CD14-positive monocyte (primary cell): Measurements from ENCODE around the gene CHURC1. TPM values are rescaled to one million over a fixed set of nuclear protein-coding genes. Genes with fewer than 3 reads are reported as not detected.
A peak's percentile ranks its signal among the peaks of the same experiment; 100 is the strongest.

ENCODE experiments used
- DNase-seq, 3 donors: peaks; one replicate each; pipeline ENCODE4 v3.0.0-alpha.2; 2011 to 2022
- H2AFZ ChIP-seq: 2 replicates; pipeline ENCODE4 v1.6.0; 2012; ENCODE audit warnings: mild to moderate bottlenecking, low read depth, low read length, inconsistent platforms; ENCODE audit not compliant: insufficient read depth, poor library complexity, severe bottlenecking
- H3K27ac ChIP-seq, 2 donors: 1 replicate in 1 of 2; 2 replicates in 1 of 2; pipeline ENCODE4 v1.5.1; 2012 to 2013; ENCODE audit warnings: low read length in 2 of 2, control low read depth in 1 of 2, inconsistent platforms in 1 of 2, low read depth in 1 of 2, mild to moderate bottlenecking in 1 of 2
- H3K27me3 ChIP-seq, 2 donors: one replicate each; pipeline versions ENCODE4 v1.6.0 to v1.6.1; 2011 to 2013; ENCODE audit warnings: low read length in 2 of 2; ENCODE audit not compliant: control insufficient read depth in 2 of 2, insufficient read depth in 2 of 2
- H3K36me3 ChIP-seq, 2 donors: replicated peaks in 1 of 2; 1 replicate in 1 of 2; 2 replicates in 1 of 2; pipeline versions ENCODE4 v1.5.1 to v1.6.1; 2012 to 2013; ENCODE audit warnings: low read length in 2 of 2, control low read depth in 1 of 2, inconsistent platforms in 1 of 2, mild to moderate bottlenecking in 1 of 2; ENCODE audit not compliant: insufficient read depth in 2 of 2, control insufficient read depth in 1 of 2
- H3K4me1 ChIP-seq, 2 donors: 1 replicate in 1 of 2; 2 replicates in 1 of 2; pipeline versions ENCODE4 v1.5.1 to v1.6.1; 2012 to 2013; ENCODE audit warnings: low read length in 2 of 2, control low read depth in 1 of 2, inconsistent platforms in 1 of 2, mild to moderate bottlenecking in 1 of 2, moderate library complexity in 1 of 2; ENCODE audit not compliant: insufficient read depth in 2 of 2, control insufficient read depth in 1 of 2
- H3K4me2 ChIP-seq: replicated peaks from 2 replicates; pipeline ENCODE3; 2012; ENCODE audit warnings: low read length, moderate library complexity, mild to moderate bottlenecking; ENCODE audit not compliant: poor library complexity, severe bottlenecking; ENCODE audit errors: extremely low read depth
- H3K4me3 ChIP-seq, 3 experiments: fragments of 200-600 bp in 1 of 3; sonication (generic) in 1 of 3; replicated peaks in 1 of 3; 1 replicate in 2 of 3; 2 replicates in 1 of 3; pipeline ENCODE4 v1.5.1; 2011 to 2013; ENCODE audit warnings: low read length in 3 of 3, mild to moderate bottlenecking in 3 of 3, control low read depth in 2 of 3, low read depth in 2 of 3, inconsistent platforms in 1 of 3, moderate library complexity in 1 of 3
- H3K79me2 ChIP-seq: 2 replicates; pipeline ENCODE4 v1.6.0; 2012; ENCODE audit warnings: mild to moderate bottlenecking, control low read depth, inconsistent platforms, low read length, moderate library complexity; ENCODE audit not compliant: insufficient read depth
- H3K9ac ChIP-seq: 2 replicates; pipeline ENCODE4 v1.6.0; 2017; ENCODE audit warnings: low read length, mild to moderate bottlenecking; ENCODE audit not compliant: insufficient read depth, poor library complexity, severe bottlenecking
- H3K9me3 ChIP-seq, 2 donors: replicated peaks in 1 of 2; 1 replicate in 1 of 2; 2 replicates in 1 of 2; pipeline versions ENCODE4 v1.5.1 to v1.6.1; 2012 to 2013; ENCODE audit warnings: low read length in 2 of 2, control low read depth in 1 of 2; ENCODE audit not compliant: control insufficient read depth in 1 of 2, insufficient read depth in 1 of 2
- H4K20me1 ChIP-seq: 2 replicates; pipeline ENCODE4 v1.6.0; 2012; ENCODE audit warnings: mild to moderate bottlenecking, low read length, control low read depth, moderate library complexity; ENCODE audit not compliant: insufficient read depth
- H3K27ac Mint-ChIP-seq, 7 donors: one replicate each; pipeline ENCODE4 v1.8.0; 2020; ENCODE audit warnings: mild to moderate bottlenecking in 7 of 7, mixed read lengths in 7 of 7, moderate library complexity in 6 of 7, inconsistent platforms in 2 of 7
- H3K27me3 Mint-ChIP-seq, 3 donors: one replicate each; pipeline ENCODE4 v1.8.0; 2021 to 2022; ENCODE audit warnings: low read depth in 3 of 3, mild to moderate bottlenecking in 3 of 3, mixed read lengths in 3 of 3, moderate library complexity in 3 of 3, inconsistent platforms in 1 of 3
- H3K36me3 Mint-ChIP-seq, 2 donors: one replicate each; pipeline ENCODE4 v1.8.0; 2020; ENCODE audit warnings: mixed read lengths in 2 of 2, inconsistent platforms in 1 of 2, mild to moderate bottlenecking in 1 of 2
- H3K4me1 Mint-ChIP-seq: one replicate; pipeline ENCODE4 v1.8.0; 2020; ENCODE audit warnings: mild to moderate bottlenecking, mixed read lengths
- H3K4me3 Mint-ChIP-seq, 2 donors: one replicate each; pipeline ENCODE4 v1.8.0; 2020; ENCODE audit warnings: mild to moderate bottlenecking in 2 of 2, mixed read lengths in 2 of 2, moderate library complexity in 1 of 2
- H3K9me3 Mint-ChIP-seq, 7 donors: one replicate each; pipeline ENCODE4 v1.8.0; 2020 to 2022; ENCODE audit warnings: mixed read lengths in 7 of 7, mild to moderate bottlenecking in 6 of 7, moderate library complexity in 6 of 7, inconsistent platforms in 2 of 7
- CTCF ChIP-seq: fragments of 200-600 bp; IDR thresholded peaks from one replicate; pipeline ENCODE4 v1.8.0; 2022; ENCODE audit warnings: antibody characterized with exemption, mild to moderate bottlenecking
- WGBS: methylation state at CpG from one replicate; pipeline ENCODE4 v1.1.5; 2013; ENCODE audit warnings: missing lambda C conversion rate; ENCODE audit not compliant: insufficient coverage; 5-methylcytosine and 5-hydroxymethylcytosine counted together
- intact Hi-C, 2 donors: fragments of 100-400 bp; cut with micrococcal nuclease; formaldehyde crosslinking; loops; one replicate each; pipeline versions ENCODE4 v1.15.0 to v1.15.1; 2023
- polyA plus RNA-seq, 3 donors: library from polyadenylated mRNA; depleted of rRNA in 1 of 3; unstranded in 2 of 3; stranded (reverse) in 1 of 3; fragments of 300-500 nt in 2 of 3; fragments of >200 nt in 1 of 3; fragmentation: Illumina TruSeq in 2 of 3; gene quantifications; 1 replicate in 2 of 3; 2 replicates in 1 of 3; pipeline ENCODE4 v1.2.3, GENCODE V29; 2012 to 2021

Gene CHURC1
- polyA plus RNA-seq, 3 donors: 31.1 to 98.3 (median 81.2) TPM

- no peak overlapping the region for H3K4me3 ChIP-seq
- peaks cover 0 to 3% of the 10 kb centered on the region in 2 donors for H3K4me1 ChIP-seq
- no peak overlapping the region for H2AFZ ChIP-seq
- no peak overlapping the region for H3K27ac ChIP-seq
- H3K4me3 Mint-ChIP-seq: no peak overlapping the region
- peaks cover 34 to 55% (median 54%) of the 10 kb centered on the region in 3 donors for H3K27me3 Mint-ChIP-seq
- H3K27ac Mint-ChIP-seq: peak overlapping the region in 1 of 7 donors; percentile 23
- peaks cover 0 to 8% of the 10 kb centered on the region in 2 donors for H3K9me3 ChIP-seq
- no peak overlapping the region for H3K4me2 ChIP-seq
- WGBS: 100% methylated on average over 1 of the region's 2 CpGs
- intact Hi-C loops: no loop called here
- no peak for DNase-seq
- H3K36me3 ChIP-seq: no peaks in the 10 kb centered on the region
- no peak overlapping the region for H3K9ac ChIP-seq
- no peaks in the 10 kb centered on the region for H3K79me2 ChIP-seq
- H3K27me3 ChIP-seq: peaks cover 38 to 48% of the 10 kb centered on the region in 2 donors
- peaks cover 2% of the 10 kb centered on the region for H3K4me1 Mint-ChIP-seq
- no peak for TF ChIP-seq CTCF
- no peaks in the 10 kb centered on the region for H4K20me1 ChIP-seq
- H3K36me3 Mint-ChIP-seq: no peaks in the 10 kb centered on the region
- peaks cover 0 to 2% (median 0%) of the 10 kb centered on the region in 7 donors for H3K9me3 Mint-ChIP-seq
These were observed 28.7 kb upstream of the CHURC1 start for GRCh38 chr14:64885559-64885958.

- no peak for TF ChIP-seq CTCF
- WGBS: no CpG with 5 or more reads among the region's 6 CpGs
- peaks cover 0 to 2% (median 0%) of the 10 kb centered on the region in 7 donors for H3K9me3 Mint-ChIP-seq
These were observed 24.9 kb upstream of the CHURC1 start for GRCh38 chr14:64889352-64889751.

More at GRCh38 chr14:64889352-64889751, 24.9 kb upstream of the CHURC1 start:
- no peak overlapping the region for H2AFZ ChIP-seq
- no peak for DNase-seq
- Mint-ChIP-seq H3K4me3 (no peak overlapping the region), H3K4me1 (no peaks in the 10 kb centered on the region), H3K36me3 (no peaks in the 10 kb centered on the region), H3K27me3 (peaks cover 12 to 26% (median 26%) of the 10 kb centered on the region in 3 donors), H3K27ac (no peak overlapping the region)
- H3K36me3 ChIP-seq: no peaks in the 10 kb centered on the region
- no peak overlapping the region for H3K4me3 ChIP-seq
- no peaks in the 10 kb centered on the region for H3K79me2 ChIP-seq
- no peaks in the 10 kb centered on the region for H3K4me1 ChIP-seq
- H3K9ac ChIP-seq: no peak overlapping the region
- intact Hi-C loops: no loop called here
- H4K20me1 ChIP-seq: no peaks in the 10 kb centered on the region
- H3K4me2 ChIP-seq: no peak overlapping the region
- H3K27ac ChIP-seq: no peak overlapping the region
- H3K27me3 ChIP-seq: peaks cover 4 to 14% of the 10 kb centered on the region in 2 donors
- no peaks in the 10 kb centered on the region for H3K9me3 ChIP-seq
